K562 (cell line): ENCODE results near the gene ANKRD2. TPM values are rescaled to one million over a fixed set of nuclear protein-coding genes. Genes with fewer than 3 reads are reported as not detected.

Source experiments
- ARNT ChIP-seq, 2 experiments: fragments of 450-650 bp; IDR thresholded peaks; 2 replicates each; pipeline ENCODE4 v1.6.1; 2016; ENCODE audit warnings: mild to moderate bottlenecking in 1 of 2
- C11orf30 ChIP-seq: fragments of 450-650 bp; IDR thresholded peaks from 2 replicates; pipeline ENCODE4 v1.6.1; 2016; ENCODE audit warnings: low read depth, mild to moderate bottlenecking
- GABPB1 ChIP-seq: sonication (generic); formaldehyde crosslinking; IDR thresholded peaks from 2 replicates; pipeline ENCODE4 v1.8.0; 2022; ENCODE audit warnings: mild to moderate bottlenecking, missing genetic modification reagents
- MXI1 ChIP-seq: IDR thresholded peaks from 2 replicates; pipeline ENCODE4 v1.6.1; 2011; ENCODE audit warnings: low read depth, mild to moderate bottlenecking, improper control_type of control experiment, low read length
- MYC ChIP-seq, 2 experiments: fragments of 250-450 bp in 1 of 2; sonication (Bioruptor Pico) in 1 of 2; IDR thresholded peaks; 2 replicates each; pipeline versions ENCODE4 v1.5.1 to v1.6.1; 2012 to 2021; ENCODE audit warnings: low read depth in 2 of 2, borderline replicate concordance in 1 of 2, improper control_type of control experiment in 1 of 2, low read length in 1 of 2, mild to moderate bottlenecking in 1 of 2, moderate library complexity in 1 of 2
- NKRF ChIP-seq: fragments of 450-650 bp; IDR thresholded peaks from 2 replicates; pipeline ENCODE4 v1.6.1; 2016; ENCODE audit warnings: borderline replicate concordance
- PRMT5 ChIP-seq: sonication (generic); formaldehyde crosslinking; IDR thresholded peaks from 2 replicates; pipeline ENCODE4 v1.5.0; 2020; ENCODE audit warnings: missing genetic modification reagents
- PURB ChIP-seq: sonication (generic); formaldehyde crosslinking; IDR thresholded peaks from 2 replicates; pipeline ENCODE4 v1.9.0; 2021; ENCODE audit warnings: low read depth, mild to moderate bottlenecking, missing genetic modification reagents
- RBM25 ChIP-seq: fragments of 200-400 bp; formaldehyde crosslinking; IDR thresholded peaks from 2 replicates; pipeline ENCODE4 v1.6.1; 2018; ENCODE audit warnings: low read length, low read depth, moderate library complexity; ENCODE audit not compliant: severe bottlenecking
- RFX1 ChIP-seq: fragments of 450-650 bp; IDR thresholded peaks from 2 replicates; pipeline ENCODE4 v1.6.1; 2016; ENCODE audit warnings: mild to moderate bottlenecking, moderate library complexity
- SUPT5H ChIP-seq: fragments of 450-650 bp; IDR thresholded peaks from 2 replicates; pipeline ENCODE4 v1.6.1; 2016
- ZSCAN32 ChIP-seq: fragments of 450-650 bp; formaldehyde crosslinking; IDR thresholded peaks from 2 replicates; pipeline ENCODE4 v1.4.0; 2020; ENCODE audit warnings: mild to moderate bottlenecking, moderate library complexity
- polyA plus RNA-seq, 8 experiments: library from polyadenylated mRNA; depleted of rRNA in 4 of 8; stranded (reverse) in 5 of 8; unstranded in 3 of 8; fragments of >200 nt; fragmentation: Nextera tagmentation in 2 of 8; fragmentation: Illumina TruSeq in 1 of 8; extraction: Ambion mirVana in 2 of 8; extraction: Trizol in 1 of 8; gene quantifications; 2 replicates each; pipeline versions ENCODE4 v1.2.1 to v1.2.3, GENCODE V29; 2011 to 2014; ENCODE audit warnings: inconsistent platforms in 1 of 8, missing spikeins in 1 of 8
- total RNA-seq, 7 experiments: library from RNA; depleted of rRNA in 6 of 7; stranded (reverse); fragments of >200 nt in 6 of 7; fragmentation: Illumina TruSeq in 2 of 7; extraction: Trizol in 2 of 7; gene quantifications; 2 replicates each; pipeline versions ENCODE4 v1.2.1 to v1.2.3, GENCODE V29; 2011 to 2021; ENCODE audit warnings: low replicate concordance in 1 of 7
- TF ChIP-seq, protein P1 (sequence below), 2 experiments: fragments of 450-650 bp in 1 of 2; sonication (generic) in 1 of 2; formaldehyde crosslinking in 1 of 2; IDR thresholded peaks; 2 replicates each; pipeline versions ENCODE4 v1.7.1 to v1.9.0; 2016 to 2022; ENCODE audit warnings: inconsistent platforms in 1 of 2, mild to moderate bottlenecking in 1 of 2, missing genetic modification reagents in 1 of 2
- TF ChIP-seq, protein P2 (sequence below): fragments of 450-650 bp; formaldehyde crosslinking; conservative IDR thresholded peaks from 2 replicates; pipeline ENCODE4 v1.4.0; 2022; ENCODE audit warnings: mild to moderate bottlenecking, missing genetic modification characterization

ANKRD2 gene
- total and polyA plus RNA-seq, 9 of the 15 experiments (the other 6 are each of a cell fraction or from before 2014, with no cell fraction given) = not detected

- TF ChIP-seq, protein P1, sequence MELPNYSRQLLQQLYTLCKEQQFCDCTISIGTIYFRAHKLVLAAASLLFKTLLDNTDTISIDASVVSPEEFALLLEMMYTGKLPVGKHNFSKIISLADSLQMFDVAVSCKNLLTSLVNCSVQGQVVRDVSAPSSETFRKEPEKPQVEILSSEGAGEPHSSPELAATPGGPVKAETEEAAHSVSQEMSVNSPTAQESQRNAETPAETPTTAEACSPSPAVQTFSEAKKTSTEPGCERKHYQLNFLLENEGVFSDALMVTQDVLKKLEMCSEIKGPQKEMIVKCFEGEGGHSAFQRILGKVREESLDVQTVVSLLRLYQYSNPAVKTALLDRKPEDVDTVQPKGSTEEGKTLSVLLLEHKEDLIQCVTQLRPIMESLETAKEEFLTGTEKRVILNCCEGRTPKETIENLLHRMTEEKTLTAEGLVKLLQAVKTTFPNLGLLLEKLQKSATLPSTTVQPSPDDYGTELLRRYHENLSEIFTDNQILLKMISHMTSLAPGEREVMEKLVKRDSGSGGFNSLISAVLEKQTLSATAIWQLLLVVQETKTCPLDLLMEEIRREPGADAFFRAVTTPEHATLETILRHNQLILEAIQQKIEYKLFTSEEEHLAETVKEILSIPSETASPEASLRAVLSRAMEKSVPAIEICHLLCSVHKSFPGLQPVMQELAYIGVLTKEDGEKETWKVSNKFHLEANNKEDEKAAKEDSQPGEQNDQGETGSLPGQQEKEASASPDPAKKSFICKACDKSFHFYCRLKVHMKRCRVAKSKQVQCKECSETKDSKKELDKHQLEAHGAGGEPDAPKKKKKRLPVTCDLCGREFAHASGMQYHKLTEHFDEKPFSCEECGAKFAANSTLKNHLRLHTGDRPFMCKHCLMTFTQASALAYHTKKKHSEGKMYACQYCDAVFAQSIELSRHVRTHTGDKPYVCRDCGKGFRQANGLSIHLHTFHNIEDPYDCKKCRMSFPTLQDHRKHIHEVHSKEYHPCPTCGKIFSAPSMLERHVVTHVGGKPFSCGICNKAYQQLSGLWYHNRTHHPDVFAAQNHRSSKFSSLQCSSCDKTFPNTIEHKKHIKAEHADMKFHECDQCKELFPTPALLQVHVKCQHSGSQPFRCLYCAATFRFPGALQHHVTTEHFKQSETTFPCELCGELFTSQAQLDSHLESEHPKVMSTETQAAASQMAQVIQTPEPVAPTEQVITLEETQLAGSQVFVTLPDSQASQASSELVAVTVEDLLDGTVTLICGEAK (IDR thresholded peaks at IDR 0.05) = peak; percentile 73
- TF ChIP-seq, protein P1 (CRISPR knock-in tag; IDR thresholded peaks at IDR 0.05) = no peak
- TF ChIP-seq RFX1 (peak; percentile 99), RBM25 (peak; percentile 88), PURB (CRISPR knock-in tag) (no peak), MXI1 (peak; percentile 67; the same call in 1 of the 2 replicates), MYC (IDR thresholded peaks at IDR 0.05; ENCODE audit: low read depth, low read length) (peak; percentile 33; the same call in 1 of the 2 replicates), MYC (CRISPR knock-in tag; IDR thresholded peaks at IDR 0.05; ENCODE audit: borderline replicate concordance, low read depth) (no peak), NKRF (peak; percentile 58; the same call in 1 of the 2 replicates), PRMT5 (CRISPR knock-in tag) (no peak), C11orf30 (peak; percentile 66), GABPB1 (CRISPR knock-in tag) (0 out of 2 replicates have a peak, but pooled peaks have one; percentile 29), SUPT5H (peak; percentile 62), ZSCAN32 (CRISPR knock-in tag) (no peak), ARNT (IDR thresholded peaks at IDR 0.05) (no peak)
- TF ChIP-seq, protein P2, sequence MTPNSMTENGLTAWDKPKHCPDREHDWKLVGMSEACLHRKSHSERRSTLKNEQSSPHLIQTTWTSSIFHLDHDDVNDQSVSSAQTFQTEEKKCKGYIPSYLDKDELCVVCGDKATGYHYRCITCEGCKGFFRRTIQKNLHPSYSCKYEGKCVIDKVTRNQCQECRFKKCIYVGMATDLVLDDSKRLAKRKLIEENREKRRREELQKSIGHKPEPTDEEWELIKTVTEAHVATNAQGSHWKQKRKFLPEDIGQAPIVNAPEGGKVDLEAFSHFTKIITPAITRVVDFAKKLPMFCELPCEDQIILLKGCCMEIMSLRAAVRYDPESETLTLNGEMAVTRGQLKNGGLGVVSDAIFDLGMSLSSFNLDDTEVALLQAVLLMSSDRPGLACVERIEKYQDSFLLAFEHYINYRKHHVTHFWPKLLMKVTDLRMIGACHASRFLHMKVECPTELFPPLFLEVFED (CRISPR knock-in tag) = no peak
Observed at GRCh38 chr10:97632949-97633884, 60.6 kb downstream of the ANKRD2 start, which contains the start of gene MORN4 (continued).
